ENCODE results near the gene TIPIN. TPM values are rescaled to one million over a fixed set of nuclear protein-coding genes. Genes with fewer than 3 reads are reported as not detected.
"Not testable (repeated sequence)": the region's sequence is repeated elsewhere in the genome, so short reads cannot be mapped to it uniquely, and the experiment has no call there.

The TIPIN gene
- total and polyA plus RNA-seq, 4 donors, result 2.6 to 7.6 (median 3.4) TPM

GRCh38 chr15:66323312-66323928, 33.1 kb downstream of the TIPIN start:
- no peaks in the 10 kb centered on the region for H3K27me3 ChIP-seq (ENCODE audit: control insufficient read depth in 1 of 2, insufficient read depth in 2 of 2, low read length in 1 of 2)
- no peaks in the 10 kb centered on the region for H3K4me1 ChIP-seq (ENCODE audit: control insufficient read depth in 1 of 2, insufficient read depth in 2 of 2, low read length in 2 of 2)
- DNase-seq (no peak), ATAC-seq (ENCODE audit: low FRiP score) (no peak)
- no peak overlapping the region for H3K4me3 ChIP-seq (ENCODE audit: low read length in 2 of 2)
- intact Hi-C loops (cut with DNase I), result no loop called here
- peaks cover 9 to 11% of the 10 kb centered on the region in 2 donors for H3K36me3 ChIP-seq (ENCODE audit: control insufficient read depth in 1 of 2, insufficient read depth in 2 of 2, low read length in 1 of 2)
- no peaks in the 10 kb centered on the region for H3K9me3 ChIP-seq (ENCODE audit: control insufficient read depth, low read length)
- no peak overlapping the region for H3K27ac ChIP-seq (ENCODE audit: low read depth in 1 of 2, low read length in 2 of 2)
- 65 to 68% methylated on average over 12 of the region's 12 CpGs for WGBS, 2 donors

- Histone ChIP-seq H3K36me3 (ENCODE audit: control insufficient read depth in 1 of 2, insufficient read depth in 2 of 2, low read length in 1 of 2) (peaks cover 8 to 10% of the 10 kb centered on the region in 2 donors), H3K4me3 (ENCODE audit: low read length in 2 of 2) (no peak overlapping the region), H3K9me3 (ENCODE audit: control insufficient read depth, low read length) (no peaks in the 10 kb centered on the region), H3K27ac (ENCODE audit: low read depth in 1 of 2, low read length in 2 of 2) (no peak overlapping the region), H3K4me1 (ENCODE audit: control insufficient read depth in 1 of 2, insufficient read depth in 2 of 2, low read length in 2 of 2) (no peaks in the 10 kb centered on the region), H3K27me3 (ENCODE audit: control insufficient read depth in 1 of 2, insufficient read depth in 2 of 2, low read length in 1 of 2) (no peaks in the 10 kb centered on the region)
- intact Hi-C loops (cut with DNase I), result no loop called here
- ATAC-seq (ENCODE audit: low FRiP score) (no peak), DNase-seq (no peak)
- 97% methylated on average over 2 of the region's 2 CpGs for WGBS, 2 donors
Measured at GRCh38 chr15:66312144-66312543, 44.3 kb downstream of the TIPIN start.

GRCh38 chr15:66310786-66311185, 45.7 kb downstream of the TIPIN start:
- ATAC-seq (ENCODE audit: low FRiP score), result no peak
- no peak for DNase-seq

GRCh38 chr15:66309828-66310227, 46.7 kb downstream of the TIPIN start:
- H3K27ac ChIP-seq (ENCODE audit: low read depth in 1 of 2, low read length in 2 of 2), result no peak overlapping the region
- H3K27me3 ChIP-seq (ENCODE audit: control insufficient read depth in 1 of 2, insufficient read depth in 2 of 2, low read length in 1 of 2), result no peaks in the 10 kb centered on the region
- no peak for ATAC-seq (ENCODE audit: low FRiP score)
- 82% methylated on average over 3 of the region's 3 CpGs for WGBS, 2 donors
- no peak for DNase-seq
- no peaks in the 10 kb centered on the region for H3K9me3 ChIP-seq (ENCODE audit: control insufficient read depth, low read length)
- H3K4me3 ChIP-seq (ENCODE audit: low read length in 2 of 2), result no peak overlapping the region
- intact Hi-C loops (cut with DNase I), result no loop called here
- H3K4me1 ChIP-seq (ENCODE audit: control insufficient read depth in 1 of 2, insufficient read depth in 2 of 2, low read length in 2 of 2), result no peaks in the 10 kb centered on the region
- H3K36me3 ChIP-seq (ENCODE audit: control insufficient read depth in 1 of 2, insufficient read depth in 2 of 2, low read length in 1 of 2), result peaks cover 7 to 8% of the 10 kb centered on the region in 2 donors

More at GRCh38 chr15:66310786-66311185, 45.7 kb downstream of the TIPIN start:
- no peaks in the 10 kb centered on the region for H3K9me3 ChIP-seq (ENCODE audit: control insufficient read depth, low read length)
- intact Hi-C loops (cut with DNase I), result no loop called here
- H3K4me1 ChIP-seq (ENCODE audit: control insufficient read depth in 1 of 2, insufficient read depth in 2 of 2, low read length in 2 of 2), result no peaks in the 10 kb centered on the region
- WGBS, 2 donors, result 78 to 89% methylated on average over 2 of the region's 2 CpGs
- no peak overlapping the region for H3K27ac ChIP-seq (ENCODE audit: low read depth in 1 of 2, low read length in 2 of 2)
- H3K27me3 ChIP-seq (ENCODE audit: control insufficient read depth in 1 of 2, insufficient read depth in 2 of 2, low read length in 1 of 2), result no peaks in the 10 kb centered on the region
- no peak overlapping the region for H3K4me3 ChIP-seq (ENCODE audit: low read length in 2 of 2)
- peaks cover 7 to 8% of the 10 kb centered on the region in 2 donors for H3K36me3 ChIP-seq (ENCODE audit: control insufficient read depth in 1 of 2, insufficient read depth in 2 of 2, low read length in 1 of 2)

- DNase-seq (no peak), ATAC-seq (ENCODE audit: low FRiP score) (no peak)
- peaks cover 3 to 8% of the 10 kb centered on the region in 2 donors for H3K36me3 ChIP-seq (ENCODE audit: control insufficient read depth in 1 of 2, insufficient read depth in 2 of 2, low read length in 1 of 2)
- H3K27me3 ChIP-seq (ENCODE audit: control insufficient read depth in 1 of 2, insufficient read depth in 2 of 2, low read length in 1 of 2), result no peaks in the 10 kb centered on the region
- 92% methylated on average over 3 of the region's 3 CpGs for WGBS, 2 donors
- H3K9me3 ChIP-seq (ENCODE audit: control insufficient read depth, low read length), result no peaks in the 10 kb centered on the region
- intact Hi-C loops (cut with DNase I), result no loop called here
- no peak overlapping the region for H3K27ac ChIP-seq (ENCODE audit: low read depth in 1 of 2, low read length in 2 of 2)
- no peak overlapping the region for H3K4me3 ChIP-seq (ENCODE audit: low read length in 2 of 2)
- no peaks in the 10 kb centered on the region for H3K4me1 ChIP-seq (ENCODE audit: control insufficient read depth in 1 of 2, insufficient read depth in 2 of 2, low read length in 2 of 2)
Measured at GRCh38 chr15:66308531-66308930, 48.0 kb downstream of the TIPIN start.

GRCh38 chr15:66306381-66306780, 50.1 kb downstream of the TIPIN start:
- 72 to 80% methylated on average over 3 of the region's 3 CpGs for WGBS, 2 donors
- Histone ChIP-seq H3K9me3 (ENCODE audit: control insufficient read depth, low read length) (no peaks in the 10 kb centered on the region), H3K27ac (ENCODE audit: low read depth in 1 of 2, low read length in 2 of 2) (no peak overlapping the region), H3K27me3 (ENCODE audit: control insufficient read depth in 1 of 2, insufficient read depth in 2 of 2, low read length in 1 of 2) (no peaks in the 10 kb centered on the region), H3K36me3 (ENCODE audit: control insufficient read depth in 1 of 2, insufficient read depth in 2 of 2, low read length in 1 of 2) (peaks cover 3 to 6% of the 10 kb centered on the region in 2 donors), H3K4me3 (ENCODE audit: low read length in 2 of 2) (no peak overlapping the region), H3K4me1 (ENCODE audit: control insufficient read depth in 1 of 2, insufficient read depth in 2 of 2, low read length in 2 of 2) (no peaks in the 10 kb centered on the region)
- DNase-seq (no peak), ATAC-seq (ENCODE audit: low FRiP score) (no peak)
- intact Hi-C loops (cut with DNase I), result no loop called here

GRCh38 chr15:66304425-66304824, 52.1 kb downstream of the TIPIN start:
- intact Hi-C loops (cut with DNase I); H3K9me3 ChIP-seq (ENCODE audit: control insufficient read depth, low read length); H3K27me3 ChIP-seq (ENCODE audit: control insufficient read depth in 1 of 2, insufficient read depth in 2 of 2, low read length in 1 of 2); H3K27ac ChIP-seq (ENCODE audit: low read depth in 1 of 2, low read length in 2 of 2); H3K4me3 ChIP-seq (ENCODE audit: low read length in 2 of 2); ATAC-seq (ENCODE audit: low FRiP score); H3K4me1 ChIP-seq (ENCODE audit: control insufficient read depth in 1 of 2, insufficient read depth in 2 of 2, low read length in 2 of 2); DNase-seq; H3K36me3 ChIP-seq (ENCODE audit: control insufficient read depth in 1 of 2, insufficient read depth in 2 of 2, low read length in 1 of 2): not testable (repeated sequence)
- WGBS, 2 donors, result 86 to 89% methylated on average over 10 of the region's 10 CpGs

GRCh38 chr15:66302489-66303278, 53.8 kb downstream of the TIPIN start:
- DNase-seq, result no peak
- WGBS, 2 donors, result 93 to 94% methylated on average over 5 of the region's 5 CpGs
- Histone ChIP-seq H3K9me3 (ENCODE audit: control insufficient read depth, low read length) (no peaks in the 10 kb centered on the region), H3K27ac (ENCODE audit: low read depth in 1 of 2, low read length in 2 of 2) (no peak overlapping the region), H3K27me3 (ENCODE audit: control insufficient read depth in 1 of 2, insufficient read depth in 2 of 2, low read length in 1 of 2) (no peaks in the 10 kb centered on the region), H3K4me3 (ENCODE audit: low read length in 2 of 2) (no peak overlapping the region), H3K36me3 (ENCODE audit: control insufficient read depth in 1 of 2, insufficient read depth in 2 of 2, low read length in 1 of 2) (peaks cover 2 to 3% of the 10 kb centered on the region in 2 donors), H3K4me1 (ENCODE audit: control insufficient read depth in 1 of 2, insufficient read depth in 2 of 2, low read length in 2 of 2) (no peaks in the 10 kb centered on the region)
- intact Hi-C loops (cut with DNase I), result no loop called here
- no peak for ATAC-seq (ENCODE audit: low FRiP score)

GRCh38 chr15:66298803-66299251, 57.7 kb downstream of the TIPIN start:
- Histone ChIP-seq H3K4me1 (ENCODE audit: control insufficient read depth in 1 of 2, insufficient read depth in 2 of 2, low read length in 2 of 2) (no peaks in the 10 kb centered on the region), H3K27me3 (ENCODE audit: control insufficient read depth in 1 of 2, insufficient read depth in 2 of 2, low read length in 1 of 2) (no peaks in the 10 kb centered on the region), H3K36me3 (ENCODE audit: control insufficient read depth in 1 of 2, insufficient read depth in 2 of 2, low read length in 1 of 2) (peaks cover 2 to 3% of the 10 kb centered on the region in 2 donors), H3K27ac (ENCODE audit: low read depth in 1 of 2, low read length in 2 of 2) (no peak overlapping the region), H3K9me3 (ENCODE audit: control insufficient read depth, low read length) (no peaks in the 10 kb centered on the region), H3K4me3 (ENCODE audit: low read length in 2 of 2) (no peak overlapping the region)
- intact Hi-C loops (cut with DNase I), result no loop called here
- DNase-seq (no peak), ATAC-seq (ENCODE audit: low FRiP score) (no peak)
- 74 to 78% methylated on average over 4 of the region's 4 CpGs for WGBS, 2 donors
